Urinary bladder (tissue), 4 donors: ENCODE data around the gene HTR3B. TPM values are rescaled to one million over a fixed set of nuclear protein-coding genes. Genes with fewer than 3 reads are reported as not detected.
"Not testable (repeated sequence)": the region's sequence is repeated elsewhere in the genome, so short reads cannot be mapped to it uniquely, and the experiment has no call there.

ENCODE experiments used
- DNase-seq: peaks from one replicate; pipeline ENCODE4 v3.0.0-alpha.2; 2015; ENCODE audit errors: extremely low spot score
- H3K27ac ChIP-seq: one replicate; pipeline ENCODE4 v1.5.1; 2013; ENCODE audit warnings: low read depth, mild to moderate bottlenecking, moderate library complexity
- H3K36me3 ChIP-seq: one replicate; pipeline ENCODE4 v1.6.1; 2013; ENCODE audit warnings: mild to moderate bottlenecking, moderate library complexity; ENCODE audit not compliant: insufficient read depth
- H3K4me1 ChIP-seq: one replicate; pipeline ENCODE4 v1.6.1; 2013; ENCODE audit warnings: mild to moderate bottlenecking, moderate library complexity; ENCODE audit not compliant: insufficient read depth
- H3K4me3 ChIP-seq: one replicate; pipeline ENCODE4 v1.5.1; 2013; ENCODE audit warnings: low read depth, low read length
- WGBS: extraction: QIAGEN DNeasy Blood & Tissue Kit; methylation state at CpG from one replicate; pipeline ENCODE4 v1.1.7; 2013; 5-methylcytosine and 5-hydroxymethylcytosine counted together
- polyA plus RNA-seq: library from polyadenylated mRNA; stranded (reverse); fragments of 200-250 nt; gene quantifications from one replicate; pipeline ENCODE4 v1.2.3, GENCODE V29; 2013
- total RNA-seq: library from RNA; depleted of rRNA; stranded (reverse); fragments of >200 nt; gene quantifications from one replicate; pipeline ENCODE4 v1.2.3, GENCODE V29; 2014
- donor health status: healthy with polysubstance abuse.
- donor health status: healthy.

HTR3B gene
- total and polyA plus RNA-seq, 2 donors = not detected

GRCh38 chr11:113896156-113896879 lies 8.3 kb upstream of the HTR3B start:
- DNase-seq = no peak
- H3K27ac ChIP-seq = no peak overlapping the region
- no peaks in the 10 kb centered on the region for H3K4me1 ChIP-seq
- H3K4me3 ChIP-seq = no peak overlapping the region
- no peaks in the 10 kb centered on the region for H3K36me3 ChIP-seq
- 23% methylated on average over 10 of the region's 10 CpGs for WGBS

- Histone ChIP-seq H3K36me3 (no peaks in the 10 kb centered on the region), H3K4me3 (no peak overlapping the region), H3K4me1 (no peaks in the 10 kb centered on the region), H3K27ac (no peak overlapping the region)
- no peak for DNase-seq
- WGBS = 73% methylated on average over 2 of the region's 2 CpGs
Observed at GRCh38 chr11:113901141-113901540, 3.5 kb upstream of the HTR3B start.

GRCh38 chr11:113906038-113906437 lies 1.4 kb downstream of the HTR3B start:
- Histone ChIP-seq H3K36me3 (no peaks in the 10 kb centered on the region), H3K4me3 (no peak overlapping the region), H3K4me1 (no peaks in the 10 kb centered on the region), H3K27ac (no peak overlapping the region)
- DNase-seq = peak; percentile 46
- 21% methylated on average over 4 of the region's 4 CpGs for WGBS

- no peak for DNase-seq
- no peaks in the 10 kb centered on the region for H3K4me1 ChIP-seq
- H3K27ac ChIP-seq = no peak overlapping the region
- WGBS = 37% methylated on average over 2 of the region's 2 CpGs
- H3K4me3 ChIP-seq = no peak overlapping the region
- no peaks in the 10 kb centered on the region for H3K36me3 ChIP-seq
Observed at GRCh38 chr11:113906516-113906915, 1.9 kb downstream of the HTR3B start.

GRCh38 chr11:113907152-113907551 lies 2.6 kb downstream of the HTR3B start:
- Histone ChIP-seq H3K27ac (no peak overlapping the region), H3K36me3 (no peaks in the 10 kb centered on the region), H3K4me3 (no peak overlapping the region), H3K4me1 (no peaks in the 10 kb centered on the region)
- WGBS = 49% methylated on average over 1 of the region's 1 CpG
- no peak for DNase-seq

- Histone ChIP-seq H3K4me3 (no peak overlapping the region), H3K36me3 (no peaks in the 10 kb centered on the region), H3K4me1 (no peaks in the 10 kb centered on the region), H3K27ac (no peak overlapping the region)
- DNase-seq = no peak
- WGBS = 78% methylated on average over 8 of the region's 8 CpGs
Observed at GRCh38 chr11:113907681-113908080, 3.1 kb downstream of the HTR3B start.

- no peak overlapping the region for H3K4me3 ChIP-seq
- WGBS = 74% methylated on average over 9 of the region's 9 CpGs
- no peak for DNase-seq
- no peaks in the 10 kb centered on the region for H3K4me1 ChIP-seq
- H3K36me3 ChIP-seq = no peaks in the 10 kb centered on the region
- H3K27ac ChIP-seq = no peak overlapping the region
Observed at GRCh38 chr11:113908098-113908497, 3.5 kb downstream of the HTR3B start.

GRCh38 chr11:113911491-113911890 lies 6.9 kb downstream of the HTR3B start:
- H3K27ac ChIP-seq, H3K4me3 ChIP-seq, H3K36me3 ChIP-seq, H3K4me1 ChIP-seq, DNase-seq: not testable (repeated sequence)
- WGBS = 93% methylated on average over 9 of the region's 9 CpGs

- 85% methylated on average over 2 of the region's 2 CpGs for WGBS
- no peaks in the 10 kb centered on the region for H3K4me1 ChIP-seq
Observed at GRCh38 chr11:113923572-113923971, 19.0 kb downstream of the HTR3B start.

GRCh38 chr11:113926273-113927197 lies 21.9 kb downstream of the HTR3B start:
- no peak overlapping the region for H3K4me3 ChIP-seq
- no peaks in the 10 kb centered on the region for H3K4me1 ChIP-seq
- 63% methylated on average over 12 of the region's 12 CpGs for WGBS
- DNase-seq = no peak
- H3K36me3 ChIP-seq = no peaks in the 10 kb centered on the region
- H3K27ac ChIP-seq = no peak overlapping the region

More at GRCh38 chr11:113923572-113923971, 19.0 kb downstream of the HTR3B start:
- Histone ChIP-seq H3K36me3 (no peaks in the 10 kb centered on the region), H3K4me3 (no peak overlapping the region), H3K27ac (no peak overlapping the region)
- DNase-seq = no peak

GRCh38 chr11:113928311-113928710 lies 23.7 kb downstream of the HTR3B start:
- DNase-seq = no peak
- Histone ChIP-seq H3K36me3 (no peaks in the 10 kb centered on the region), H3K4me1 (no peaks in the 10 kb centered on the region), H3K27ac (no peak overlapping the region), H3K4me3 (no peak overlapping the region)
- WGBS = 90% methylated on average over 5 of the region's 5 CpGs

- 69% methylated on average over 7 of the region's 7 CpGs for WGBS
- Histone ChIP-seq H3K27ac (no peak overlapping the region), H3K36me3 (no peaks in the 10 kb centered on the region), H3K4me3 (no peak overlapping the region), H3K4me1 (no peaks in the 10 kb centered on the region)
- DNase-seq = no peak
Observed at GRCh38 chr11:113932788-113933187, 28.2 kb downstream of the HTR3B start.

- H3K4me1 ChIP-seq, H3K27ac ChIP-seq, H3K36me3 ChIP-seq, H3K4me3 ChIP-seq, DNase-seq: not testable (repeated sequence)
- 96% methylated on average over 3 of the region's 3 CpGs for WGBS
Observed at GRCh38 chr11:113934193-113934592, 29.6 kb downstream of the HTR3B start.

- H3K4me1 ChIP-seq = no peaks in the 10 kb centered on the region
- no peak overlapping the region for H3K27ac ChIP-seq
- no peak overlapping the region for H3K4me3 ChIP-seq
- no peaks in the 10 kb centered on the region for H3K36me3 ChIP-seq
- no peak for DNase-seq
- WGBS = 76% methylated on average over 4 of the region's 4 CpGs
Observed at GRCh38 chr11:113934761-113935160, 30.2 kb downstream of the HTR3B start.
